DND-41 (cell line): ENCODE measurements around the gene HIP1.
"Not testable (repeated sequence)": the region's sequence is repeated elsewhere in the genome, so short reads cannot be mapped to it uniquely, and the experiment has no call there.

Experiments used
- ATAC-seq: fragments of 200-7000 bp; cut with Tn5 transposase; 3 replicates; pipeline ENCODE4 v1.9.1; 2021; ENCODE audit warnings: low read depth; ENCODE audit not compliant: insufficient read depth
- DNase-seq: peaks from one replicate; pipeline ENCODE4 v3.0.0-alpha.2; 2020
- H2AFZ ChIP-seq: 2 replicates; pipeline ENCODE4 v1.6.0; 2012; ENCODE audit warnings: low read depth, low read length
- H3K27ac ChIP-seq: 2 replicates; pipeline ENCODE4 v1.5.1; 2012; ENCODE audit warnings: low read length, inconsistent platforms
- H3K27me3 ChIP-seq: fragments of 200-600 bp; sonication (generic); 2 replicates; pipeline ENCODE4 v1.6.0; 2012; ENCODE audit warnings: low read length, mild to moderate bottlenecking, inconsistent platforms; ENCODE audit not compliant: insufficient read depth, poor library complexity
- H3K36me3 ChIP-seq: 2 replicates; pipeline ENCODE4 v1.5.1; 2012; ENCODE audit warnings: low read length, inconsistent platforms; ENCODE audit not compliant: insufficient read depth
- H3K4me1 ChIP-seq: 2 replicates; pipeline ENCODE4 v1.5.1; 2012; ENCODE audit warnings: mild to moderate bottlenecking, low read length; ENCODE audit not compliant: insufficient read depth
- H3K4me2 ChIP-seq: 2 replicates; pipeline ENCODE4 v1.6.0; 2012; ENCODE audit warnings: mild to moderate bottlenecking, moderate library complexity, low read length, inconsistent platforms; ENCODE audit not compliant: insufficient read depth
- H3K4me3 ChIP-seq, 2 experiments: fragments of 200-600 bp in 1 of 2; shearing (Covaris generic) in 1 of 2; 2 replicates each; pipeline ENCODE4 v1.5.1; 2012 to 2016; ENCODE audit warnings: inconsistent platforms in 2 of 2, low read length in 2 of 2, mild to moderate bottlenecking in 2 of 2, low read depth in 1 of 2, moderate library complexity in 1 of 2
- H3K79me2 ChIP-seq: 2 replicates; pipeline ENCODE4 v1.6.0; 2012; ENCODE audit warnings: low read length, inconsistent platforms; ENCODE audit not compliant: insufficient read depth
- H3K9ac ChIP-seq: 2 replicates; pipeline ENCODE4 v1.6.0; 2012; ENCODE audit warnings: low read depth, mild to moderate bottlenecking, inconsistent platforms, low read length, moderate library complexity
- H3K9me3 ChIP-seq: 2 replicates; pipeline ENCODE4 v1.5.1; 2012; ENCODE audit warnings: low read length, moderate library complexity, mild to moderate bottlenecking, inconsistent platforms; ENCODE audit not compliant: insufficient read depth, severe bottlenecking
- H4K20me1 ChIP-seq: 2 replicates; pipeline ENCODE4 v1.6.0; 2012; ENCODE audit warnings: low read length; ENCODE audit not compliant: insufficient read depth
- EZH2 ChIP-seq: IDR thresholded peaks from 3 replicates; pipeline ENCODE4 v1.6.1; 2012; ENCODE audit warnings: borderline replicate concordance, low read depth, mild to moderate bottlenecking, moderate library complexity, low read length, inconsistent platforms; ENCODE audit not compliant: severe bottlenecking
- TF ChIP-seq, protein P1 (sequence below): IDR thresholded peaks from 2 replicates; pipeline ENCODE4 v1.5.1; 2012; ENCODE audit warnings: borderline replicate concordance, low read length, moderate library complexity, mild to moderate bottlenecking; ENCODE audit not compliant: poor library complexity, severe bottlenecking; ENCODE audit errors: extremely low read depth

The HIP1 gene

DNA sequence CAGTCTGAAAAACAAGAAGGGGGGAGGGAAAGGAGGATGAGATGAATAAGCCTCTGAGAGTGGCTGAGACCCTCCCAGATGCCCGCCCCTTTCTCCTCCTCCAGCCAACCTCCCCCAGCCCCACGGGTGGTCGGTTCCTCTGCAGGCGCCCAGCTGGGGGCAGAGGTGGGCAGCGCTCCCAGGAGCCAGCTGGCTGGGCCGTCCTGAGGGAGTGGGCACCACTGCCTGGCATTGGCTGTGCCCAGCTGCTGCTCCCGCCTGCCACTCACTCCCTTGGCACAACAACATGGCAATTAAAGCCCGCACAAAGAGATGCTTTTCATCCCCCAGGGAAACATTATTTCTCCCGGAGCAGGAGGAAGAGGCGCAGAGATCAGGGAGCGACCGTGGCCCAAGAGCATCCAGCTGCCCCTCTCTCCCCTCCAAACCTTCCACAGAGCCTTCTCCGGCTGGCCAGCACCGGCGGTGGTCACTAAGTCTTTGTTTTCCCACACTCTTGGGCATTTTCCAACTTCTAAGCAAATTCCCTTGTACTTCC lies 139.4 kb downstream of the HIP1 start:
- Histone ChIP-seq H3K27me3 (no peaks in the 10 kb centered on the region), H3K79me2 (no peaks in the 10 kb centered on the region)

DNA sequence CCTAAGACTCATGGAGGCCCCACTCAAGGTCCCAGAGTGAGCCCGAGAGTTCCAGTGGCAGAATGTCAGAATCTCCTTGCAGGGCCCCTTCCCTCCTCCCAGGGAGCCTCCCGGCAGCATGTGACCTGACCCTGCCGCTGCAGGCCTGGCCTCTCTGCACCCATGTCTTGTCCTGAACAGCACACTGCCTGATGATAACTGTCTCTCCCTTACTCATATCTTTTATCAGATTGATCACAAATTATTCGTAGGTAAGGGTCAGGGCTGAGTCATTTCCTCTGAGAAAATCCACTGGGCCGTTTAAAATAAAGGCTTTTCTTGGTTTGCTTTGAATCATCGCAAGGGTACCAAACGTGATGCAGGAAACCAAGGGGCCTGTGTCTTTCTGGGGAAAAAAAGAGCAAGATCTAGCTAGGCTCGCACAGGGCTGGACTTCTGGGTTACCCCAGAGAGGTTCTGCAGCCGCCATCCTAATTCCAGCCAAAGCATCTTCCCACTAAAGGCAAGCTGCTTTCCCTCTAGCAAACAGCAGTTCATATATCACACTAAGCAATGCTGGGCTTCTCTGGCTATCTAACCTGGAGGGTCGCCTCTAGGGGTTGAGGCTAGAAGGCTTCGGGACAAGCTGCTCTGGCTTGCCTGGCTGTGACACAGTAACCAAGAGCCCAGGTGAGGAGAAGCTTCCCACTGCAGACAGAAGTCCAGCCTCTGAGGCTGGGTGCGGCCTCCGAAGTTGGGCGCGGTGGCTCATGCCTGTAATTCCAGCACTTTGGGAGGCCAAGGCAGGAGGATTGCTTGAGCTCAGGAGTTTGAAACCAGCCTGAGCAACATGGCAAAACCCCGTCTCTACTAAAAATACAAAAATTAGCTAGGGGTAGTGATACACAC lies 141.8 kb downstream of the HIP1 start:
- Histone ChIP-seq H3K9me3 (no peaks in the 10 kb centered on the region), H4K20me1 (no peaks in the 10 kb centered on the region), H3K79me2 (no peaks in the 10 kb centered on the region), H3K36me3 (no peaks in the 10 kb centered on the region), H3K27me3 (no peaks in the 10 kb centered on the region), H3K9ac (no peak overlapping the region), H3K4me1 (no peaks in the 10 kb centered on the region), H3K4me2 (no peak overlapping the region), H2AFZ (no peak overlapping the region), H3K27ac (no peak overlapping the region), H3K4me3 (no peak overlapping the region)
- no peak for ATAC-seq
- no peak for TF ChIP-seq EZH2
- TF ChIP-seq, protein P1, sequence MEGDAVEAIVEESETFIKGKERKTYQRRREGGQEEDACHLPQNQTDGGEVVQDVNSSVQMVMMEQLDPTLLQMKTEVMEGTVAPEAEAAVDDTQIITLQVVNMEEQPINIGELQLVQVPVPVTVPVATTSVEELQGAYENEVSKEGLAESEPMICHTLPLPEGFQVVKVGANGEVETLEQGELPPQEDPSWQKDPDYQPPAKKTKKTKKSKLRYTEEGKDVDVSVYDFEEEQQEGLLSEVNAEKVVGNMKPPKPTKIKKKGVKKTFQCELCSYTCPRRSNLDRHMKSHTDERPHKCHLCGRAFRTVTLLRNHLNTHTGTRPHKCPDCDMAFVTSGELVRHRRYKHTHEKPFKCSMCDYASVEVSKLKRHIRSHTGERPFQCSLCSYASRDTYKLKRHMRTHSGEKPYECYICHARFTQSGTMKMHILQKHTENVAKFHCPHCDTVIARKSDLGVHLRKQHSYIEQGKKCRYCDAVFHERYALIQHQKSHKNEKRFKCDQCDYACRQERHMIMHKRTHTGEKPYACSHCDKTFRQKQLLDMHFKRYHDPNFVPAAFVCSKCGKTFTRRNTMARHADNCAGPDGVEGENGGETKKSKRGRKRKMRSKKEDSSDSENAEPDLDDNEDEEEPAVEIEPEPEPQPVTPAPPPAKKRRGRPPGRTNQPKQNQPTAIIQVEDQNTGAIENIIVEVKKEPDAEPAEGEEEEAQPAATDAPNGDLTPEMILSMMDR: no peak
- DNase-seq: no peak

More for the DNA sequence above, 139.4 kb downstream of the HIP1 start:
- Histone ChIP-seq H3K4me3 (no peak overlapping the region), H3K4me1 (no peaks in the 10 kb centered on the region), H3K4me2 (no peak overlapping the region), H3K9me3 (no peaks in the 10 kb centered on the region), H3K36me3 (no peaks in the 10 kb centered on the region), H3K27ac (no peak overlapping the region), H4K20me1 (no peaks in the 10 kb centered on the region), H2AFZ (no peak overlapping the region), H3K9ac (no peak overlapping the region)
- ATAC-seq: no peak
- DNase-seq: no peak
- no peak for TF ChIP-seq EZH2
- TF ChIP-seq, protein P1: no peak

DNA sequence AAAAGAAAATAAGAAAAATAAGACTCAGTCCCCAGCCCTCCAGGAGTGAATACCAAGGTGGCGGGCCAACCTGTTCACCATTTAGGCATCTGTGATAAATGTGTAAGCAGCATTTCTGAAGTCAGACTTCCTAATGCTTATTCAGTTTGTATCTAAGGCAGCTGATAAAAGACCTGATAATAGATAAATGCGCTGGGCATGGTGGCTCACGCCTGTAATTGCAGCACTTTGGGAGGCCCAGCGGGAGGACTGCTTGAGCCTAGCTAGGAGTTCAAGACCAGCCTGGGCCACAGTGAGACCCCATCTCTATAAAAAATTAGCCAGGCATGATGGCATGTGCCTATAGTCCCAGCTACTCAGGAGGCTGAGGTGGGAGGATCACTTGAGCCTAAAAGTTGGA lies 143.0 kb downstream of the HIP1 start:
- no peak for ATAC-seq
- H3K27ac ChIP-seq: no peak overlapping the region
- H4K20me1 ChIP-seq: no peaks in the 10 kb centered on the region

DNA sequence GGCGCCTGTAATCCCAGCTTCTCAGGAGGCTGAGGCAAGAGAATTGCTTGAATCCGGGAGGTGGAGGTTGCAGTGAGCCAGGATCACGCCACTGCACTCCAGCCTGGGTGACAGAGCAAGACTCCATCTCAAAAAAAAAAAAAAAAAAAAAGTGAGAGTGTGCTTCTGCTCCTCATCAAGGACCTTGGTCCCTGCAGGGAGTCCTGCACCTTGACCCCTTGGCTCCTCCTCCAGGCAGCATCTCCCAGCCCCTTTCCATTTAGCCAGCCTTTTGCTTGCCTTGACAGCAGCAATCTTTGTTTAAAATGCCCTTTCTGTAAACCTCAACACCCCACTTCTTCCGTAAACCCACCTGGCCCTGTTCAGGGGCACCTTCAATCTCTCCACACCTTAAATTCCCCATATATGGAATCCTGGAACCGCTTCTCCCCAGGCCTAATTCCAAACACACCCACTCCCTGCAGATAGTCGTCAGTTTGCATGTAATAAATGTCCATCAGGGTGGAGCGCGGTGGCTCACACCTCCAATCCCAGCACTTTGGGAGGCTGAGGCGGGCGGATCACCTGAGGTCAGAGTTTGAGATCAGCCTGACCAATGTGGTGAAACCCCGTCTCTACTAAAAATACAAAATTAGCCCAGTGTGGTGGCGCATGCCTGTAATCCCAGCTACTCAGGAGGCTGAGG lies 145.1 kb downstream of the HIP1 start:
- not testable (repeated sequence) for H3K9ac ChIP-seq, DNase-seq, H3K9me3 ChIP-seq, H3K4me1 ChIP-seq, H2AFZ ChIP-seq, ATAC-seq, H3K27ac ChIP-seq, H3K36me3 ChIP-seq, H3K4me3 ChIP-seq, H3K27me3 ChIP-seq, H3K4me2 ChIP-seq, H3K79me2 ChIP-seq, H4K20me1 ChIP-seq

More for the DNA sequence above, 143.0 kb downstream of the HIP1 start:
- H3K36me3 ChIP-seq: no peaks in the 10 kb centered on the region
- no peaks in the 10 kb centered on the region for H3K27me3 ChIP-seq
- no peaks in the 10 kb centered on the region for H3K9me3 ChIP-seq
- no peaks in the 10 kb centered on the region for H3K79me2 ChIP-seq
- no peak for DNase-seq
- no peaks in the 10 kb centered on the region for H3K4me1 ChIP-seq
- no peak overlapping the region for H3K9ac ChIP-seq
- H2AFZ ChIP-seq: no peak overlapping the region
- no peak for TF ChIP-seq EZH2
- TF ChIP-seq, protein P1: no peak
- no peak overlapping the region for H3K4me3 ChIP-seq
- no peak overlapping the region for H3K4me2 ChIP-seq
